ENCODE data around the gene ARID5B.

- TF ChIP-seq POLR2A (IDR thresholded peaks at IDR 0.05; ENCODE audit: low read length), result no peak
- TF ChIP-seq GATA1 (IDR thresholded peaks at IDR 0.05; ENCODE audit: low read depth, low read length), result no peak
Measured at GRCh38 chr10:61899069-61899531, 2.4 kb upstream of the ARID5B start.
